B cell (primary cell): ENCODE results near the gene DDAH1. TPM values are rescaled to one million over a fixed set of nuclear protein-coding genes. Genes with fewer than 3 reads are reported as not detected.

ENCODE experiments used
- ATAC-seq: fragments of 200-7000 bp; cut with Tn5 transposase; one replicate; pipeline ENCODE4 v1.10.0; 2021; ENCODE audit warnings: low read depth, mild to moderate bottlenecking, moderate number of reproducible peaks, moderate library complexity
- CTCF ChIA-PET: fragments of 350-600 bp; sonication (Branson Sonifier 250); formaldehyde crosslinking; loops from one replicate; lab custom pipeline; 2021; ENCODE audit warnings: antibody characterized with exemption, inconsistent platforms; lab: Charles Lee
- POLR2A ChIA-PET: fragments of 350-600 bp; sonication (Branson Sonifier 250); formaldehyde crosslinking; loops from one replicate; lab custom pipeline; 2021; ENCODE audit warnings: antibody characterized with exemption; lab: Charles Lee
- DNase-seq: peaks from one replicate; pipeline ENCODE4 v3.0.0; 2013
- H2AFZ ChIP-seq: 2 replicates; pipeline ENCODE4 v1.6.1; 2012; ENCODE audit warnings: mild to moderate bottlenecking, low read depth, low read length; ENCODE audit not compliant: insufficient read depth, poor library complexity, severe bottlenecking
- H3K27ac ChIP-seq, 2 donors: 1 replicate in 1 of 2; 2 replicates in 1 of 2; pipeline ENCODE4 v1.5.1; 2012 to 2013; ENCODE audit warnings: low read length in 2 of 2, mild to moderate bottlenecking in 2 of 2, moderate library complexity in 1 of 2
- H3K27me3 ChIP-seq, 4 experiments: fragments of 200-600 bp in 1 of 4; sonication (generic) in 1 of 4; replicated peaks in 1 of 4; 1 replicate in 2 of 4; 2 replicates in 2 of 4; pipeline versions ENCODE4 v1.6.1 to v1.7.0; 2013 to 2016; ENCODE audit warnings: low read length in 3 of 4, mild to moderate bottlenecking in 2 of 4, mixed read lengths in 1 of 4, moderate library complexity in 1 of 4; ENCODE audit not compliant: insufficient read depth in 4 of 4, control insufficient read depth in 3 of 4; ENCODE audit errors: control extremely low read depth in 1 of 4
- H3K36me3 ChIP-seq, 2 experiments: replicated peaks in 1 of 2; 1 replicate in 1 of 2; 2 replicates in 1 of 2; pipeline versions ENCODE4 v1.6.1 to v1.7.1; 2013; ENCODE audit warnings: low read length in 1 of 2; ENCODE audit not compliant: insufficient read depth in 2 of 2, control insufficient read depth in 1 of 2; ENCODE audit errors: control extremely low read depth in 1 of 2, extremely low read depth in 1 of 2
- H3K4me1 ChIP-seq, 2 donors: fragments of 200-600 bp in 1 of 2; sonication (generic) in 1 of 2; 1 replicate in 1 of 2; 2 replicates in 1 of 2; pipeline versions ENCODE4 v1.5.1 to v1.6.1; 2013 to 2017; ENCODE audit warnings: low read length in 2 of 2; ENCODE audit not compliant: control insufficient read depth in 2 of 2, insufficient read depth in 2 of 2
- H3K4me2 ChIP-seq: replicated peaks from 2 replicates; pipeline ENCODE3; 2012; ENCODE audit warnings: mild to moderate bottlenecking, low read depth, low read length; ENCODE audit not compliant: poor library complexity, severe bottlenecking
- H3K4me3 ChIP-seq, 5 experiments: fragments of 200-600 bp in 1 of 5; sonication (generic) in 1 of 5; 1 replicate in 3 of 5; 2 replicates in 2 of 5; pipeline versions ENCODE4 v1.5.1 to v1.7.0; 2011 to 2016; ENCODE audit warnings: low read length in 4 of 5, mild to moderate bottlenecking in 4 of 5, low read depth in 2 of 5, control low read depth in 1 of 5, moderate library complexity in 1 of 5; ENCODE audit not compliant: insufficient read depth in 1 of 5; ENCODE audit errors: control extremely low read depth in 1 of 5, extremely low read depth in 1 of 5
- H3K79me2 ChIP-seq: fragments of 200-600 bp; sonication (generic); one replicate; pipeline ENCODE4 v1.6.0; 2016; ENCODE audit warnings: low read length; ENCODE audit not compliant: control insufficient read depth, insufficient read depth
- H3K9ac ChIP-seq: fragments of 200-600 bp; sonication (generic); 2 replicates; pipeline ENCODE4 v1.6.1; 2017; ENCODE audit warnings: mild to moderate bottlenecking, low read length, moderate library complexity
- H3K9me3 ChIP-seq, 3 donors: one replicate each; pipeline versions ENCODE4 v1.6.1 to v1.7.1; 2013; ENCODE audit warnings: low read length in 2 of 3; ENCODE audit not compliant: control insufficient read depth in 2 of 3, insufficient read depth in 1 of 3; ENCODE audit errors: control extremely low read depth in 1 of 3
- H4K20me1 ChIP-seq: 2 replicates; pipeline ENCODE4 v1.6.0; 2012; ENCODE audit warnings: mild to moderate bottlenecking, low read length; ENCODE audit not compliant: insufficient read depth, control insufficient read depth, poor library complexity, severe bottlenecking
- H3K27ac Mint-ChIP-seq: one replicate; pipeline ENCODE4 v1.8.0; 2021; ENCODE audit warnings: mixed read lengths
- H3K27me3 Mint-ChIP-seq: one replicate; pipeline ENCODE4 v1.8.0; 2021; ENCODE audit warnings: mixed read lengths
- H3K4me1 Mint-ChIP-seq: one replicate; pipeline ENCODE4 v1.8.0; 2021; ENCODE audit warnings: mixed read lengths
- H3K4me3 Mint-ChIP-seq: one replicate; pipeline ENCODE4 v1.8.0; 2021; ENCODE audit warnings: mixed read lengths
- H3K9me3 Mint-ChIP-seq: one replicate; pipeline ENCODE4 v1.8.0; 2022; ENCODE audit warnings: mixed read lengths; ENCODE audit not compliant: insufficient read depth
- CTCF ChIP-seq: fragments of 200-600 bp; IDR thresholded peaks from one replicate; pipeline ENCODE4 v1.8.0; 2022; ENCODE audit warnings: antibody characterized with exemption, mild to moderate bottlenecking
- EZH2 ChIP-seq: IDR thresholded peaks from 2 replicates; pipeline ENCODE4 v1.6.1; 2012; ENCODE audit warnings: borderline replicate concordance, low read depth, mild to moderate bottlenecking, moderate library complexity, low read length; ENCODE audit not compliant: insufficient read depth, poor library complexity, severe bottlenecking
- WGBS: methylation state at CpG from one replicate; pipeline ENCODE4 v1.1.5; 2013; ENCODE audit warnings: missing lambda C conversion rate; ENCODE audit not compliant: insufficient coverage; 5-methylcytosine and 5-hydroxymethylcytosine counted together
- intact Hi-C: fragments of 100-400 bp; cut with micrococcal nuclease; formaldehyde crosslinking; loops from one replicate; pipeline ENCODE4 v1.10.0; 2022
- polyA plus RNA-seq: library from polyadenylated mRNA; depleted of rRNA; stranded (reverse); fragments of >200 nt; gene quantifications from 2 replicates; pipeline ENCODE4 v1.2.3, GENCODE V29; 2012
- total RNA-seq, 2 donors: library from RNA; stranded (reverse); fragments of 120-200 nt in 1 of 2; gene quantifications; 1 replicate in 1 of 2; 2 replicates in 1 of 2; pipeline versions ENCODE4 v1.2.3 to v1.2.4, GENCODE V29; 2013 to 2022

The DDAH1 gene
- total and polyA plus RNA-seq, 2 donors (not counting 1 experiment from before 2014, with no cell fraction given) = 0.04 TPM; not detected in 1

GRCh38 chr1:85454214-85454613, 10.7 kb downstream of the DDAH1 start:
- Mint-ChIP-seq H3K27ac (no peak overlapping the region), H3K9me3 (no peaks in the 10 kb centered on the region), H3K4me1 (no peaks in the 10 kb centered on the region), H3K27me3 (peaks cover 4% of the 10 kb centered on the region), H3K4me3 (no peak overlapping the region)
- ChIA-PET POLR2A (no interaction called here), CTCF (no interaction called here)
- Histone ChIP-seq H3K27me3 (no peaks in the 10 kb centered on the region), H3K79me2 (no peaks in the 10 kb centered on the region), H3K9ac (no peak overlapping the region), H3K36me3 (no peaks in the 10 kb centered on the region), H2AFZ (no peak overlapping the region), H3K4me3 (no peak overlapping the region), H3K4me1 (no peaks in the 10 kb centered on the region), H3K4me2 (no peak overlapping the region), H3K27ac (no peak overlapping the region), H4K20me1 (no peaks in the 10 kb centered on the region), H3K9me3 (no peaks in the 10 kb centered on the region)
- DNase-seq = no peak
- no peak for ATAC-seq
- TF ChIP-seq EZH2 (no peak), CTCF (no peak)
- intact Hi-C loops = no loop called here
- WGBS = 100% methylated on average over 1 of the region's 4 CpGs

- no peak overlapping the region for H3K4me3 ChIP-seq
- ChIA-PET CTCF (no interaction called here), POLR2A (no interaction called here)
- ATAC-seq (no peak), DNase-seq (no peak)
- peaks cover 4% of the 10 kb centered on the region for H3K27me3 Mint-ChIP-seq
- no peaks in the 10 kb centered on the region for H3K9me3 ChIP-seq
- no peak overlapping the region for H3K4me2 ChIP-seq
- no peaks in the 10 kb centered on the region for H4K20me1 ChIP-seq
- no peak overlapping the region for H3K27ac ChIP-seq
- WGBS = 100% methylated on average over 2 of the region's 2 CpGs
- H3K4me1 ChIP-seq = no peaks in the 10 kb centered on the region
- H3K4me1 Mint-ChIP-seq = no peaks in the 10 kb centered on the region
- no peaks in the 10 kb centered on the region for H3K79me2 ChIP-seq
- H3K36me3 ChIP-seq = no peaks in the 10 kb centered on the region
- intact Hi-C loops = no loop called here
- H3K9ac ChIP-seq = no peak overlapping the region
- H2AFZ ChIP-seq = no peak overlapping the region
- H3K27me3 ChIP-seq = no peaks in the 10 kb centered on the region
- no peak overlapping the region for H3K27ac Mint-ChIP-seq
- no peak overlapping the region for H3K4me3 Mint-ChIP-seq
- TF ChIP-seq CTCF (no peak), EZH2 (no peak)
- no peaks in the 10 kb centered on the region for H3K9me3 Mint-ChIP-seq
These were observed 11.2 kb downstream of the DDAH1 start for GRCh38 chr1:85453640-85454194.
